Measurements from ENCODE around the gene AMMECR1. TPM values are rescaled to one million over a fixed set of nuclear protein-coding genes. Genes with fewer than 3 reads are reported as not detected.

AMMECR1 gene
- total and polyA plus RNA-seq, 2 experiments from 2014 or later, result 16.9 to 32.5 TPM

DNA sequence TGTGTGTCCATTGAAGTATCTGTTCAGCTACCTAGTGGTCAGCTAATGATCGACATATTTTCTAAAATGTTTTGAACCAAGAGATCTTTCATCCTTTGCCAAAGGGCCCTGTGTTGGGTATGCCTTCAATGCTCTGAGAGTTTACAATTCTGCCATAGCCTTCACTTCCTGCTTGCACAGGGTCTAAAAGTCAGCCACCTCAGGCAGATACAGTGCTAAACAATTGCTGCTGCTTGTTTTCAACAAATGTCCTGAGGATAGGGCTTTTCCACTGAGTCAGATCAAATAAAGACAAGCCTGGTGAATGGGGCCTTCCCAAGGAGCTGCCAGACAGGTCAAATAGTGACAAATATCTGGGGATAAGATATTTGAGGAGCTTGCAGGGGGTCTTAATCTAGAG, 16.7 kb downstream of the AMMECR1 start:
- H3K4me3 ChIP-seq, result no peak overlapping the region
- no peak for TF ChIP-seq ZNF331 (CRISPR knock-in tag; IDR thresholded peaks at IDR 0.05; ENCODE audit: low read depth)
- TF ChIP-seq EZH2phosphoT487 (IDR thresholded peaks at IDR 0.05; ENCODE audit: unreplicated experiment), result no peak
- no peak for TF ChIP-seq ZNF114 (CRISPR knock-in tag; IDR thresholded peaks at IDR 0.05)
- TF ChIP-seq EZH2 (IDR thresholded peaks at IDR 0.05; ENCODE audit: low read depth, unreplicated experiment), result no peak
- no peak for TF ChIP-seq POLR2AphosphoS5 (IDR thresholded peaks at IDR 0.05; ENCODE audit: low read depth)
- TF ChIP-seq, protein P1, sequence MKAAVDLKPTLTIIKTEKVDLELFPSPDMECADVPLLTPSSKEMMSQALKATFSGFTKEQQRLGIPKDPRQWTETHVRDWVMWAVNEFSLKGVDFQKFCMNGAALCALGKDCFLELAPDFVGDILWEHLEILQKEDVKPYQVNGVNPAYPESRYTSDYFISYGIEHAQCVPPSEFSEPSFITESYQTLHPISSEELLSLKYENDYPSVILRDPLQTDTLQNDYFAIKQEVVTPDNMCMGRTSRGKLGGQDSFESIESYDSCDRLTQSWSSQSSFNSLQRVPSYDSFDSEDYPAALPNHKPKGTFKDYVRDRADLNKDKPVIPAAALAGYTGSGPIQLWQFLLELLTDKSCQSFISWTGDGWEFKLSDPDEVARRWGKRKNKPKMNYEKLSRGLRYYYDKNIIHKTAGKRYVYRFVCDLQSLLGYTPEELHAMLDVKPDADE (IDR thresholded peaks at IDR 0.05), result no peak
- TF ChIP-seq JUNB (IDR thresholded peaks at IDR 0.05; ENCODE audit: unreplicated experiment), result no peak
- TF ChIP-seq, protein P2, sequence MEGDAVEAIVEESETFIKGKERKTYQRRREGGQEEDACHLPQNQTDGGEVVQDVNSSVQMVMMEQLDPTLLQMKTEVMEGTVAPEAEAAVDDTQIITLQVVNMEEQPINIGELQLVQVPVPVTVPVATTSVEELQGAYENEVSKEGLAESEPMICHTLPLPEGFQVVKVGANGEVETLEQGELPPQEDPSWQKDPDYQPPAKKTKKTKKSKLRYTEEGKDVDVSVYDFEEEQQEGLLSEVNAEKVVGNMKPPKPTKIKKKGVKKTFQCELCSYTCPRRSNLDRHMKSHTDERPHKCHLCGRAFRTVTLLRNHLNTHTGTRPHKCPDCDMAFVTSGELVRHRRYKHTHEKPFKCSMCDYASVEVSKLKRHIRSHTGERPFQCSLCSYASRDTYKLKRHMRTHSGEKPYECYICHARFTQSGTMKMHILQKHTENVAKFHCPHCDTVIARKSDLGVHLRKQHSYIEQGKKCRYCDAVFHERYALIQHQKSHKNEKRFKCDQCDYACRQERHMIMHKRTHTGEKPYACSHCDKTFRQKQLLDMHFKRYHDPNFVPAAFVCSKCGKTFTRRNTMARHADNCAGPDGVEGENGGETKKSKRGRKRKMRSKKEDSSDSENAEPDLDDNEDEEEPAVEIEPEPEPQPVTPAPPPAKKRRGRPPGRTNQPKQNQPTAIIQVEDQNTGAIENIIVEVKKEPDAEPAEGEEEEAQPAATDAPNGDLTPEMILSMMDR (conservative IDR thresholded peaks at IDR 0.05; ENCODE audit: low read depth in 2 of 2), result no peak
- TF ChIP-seq, protein P3, sequence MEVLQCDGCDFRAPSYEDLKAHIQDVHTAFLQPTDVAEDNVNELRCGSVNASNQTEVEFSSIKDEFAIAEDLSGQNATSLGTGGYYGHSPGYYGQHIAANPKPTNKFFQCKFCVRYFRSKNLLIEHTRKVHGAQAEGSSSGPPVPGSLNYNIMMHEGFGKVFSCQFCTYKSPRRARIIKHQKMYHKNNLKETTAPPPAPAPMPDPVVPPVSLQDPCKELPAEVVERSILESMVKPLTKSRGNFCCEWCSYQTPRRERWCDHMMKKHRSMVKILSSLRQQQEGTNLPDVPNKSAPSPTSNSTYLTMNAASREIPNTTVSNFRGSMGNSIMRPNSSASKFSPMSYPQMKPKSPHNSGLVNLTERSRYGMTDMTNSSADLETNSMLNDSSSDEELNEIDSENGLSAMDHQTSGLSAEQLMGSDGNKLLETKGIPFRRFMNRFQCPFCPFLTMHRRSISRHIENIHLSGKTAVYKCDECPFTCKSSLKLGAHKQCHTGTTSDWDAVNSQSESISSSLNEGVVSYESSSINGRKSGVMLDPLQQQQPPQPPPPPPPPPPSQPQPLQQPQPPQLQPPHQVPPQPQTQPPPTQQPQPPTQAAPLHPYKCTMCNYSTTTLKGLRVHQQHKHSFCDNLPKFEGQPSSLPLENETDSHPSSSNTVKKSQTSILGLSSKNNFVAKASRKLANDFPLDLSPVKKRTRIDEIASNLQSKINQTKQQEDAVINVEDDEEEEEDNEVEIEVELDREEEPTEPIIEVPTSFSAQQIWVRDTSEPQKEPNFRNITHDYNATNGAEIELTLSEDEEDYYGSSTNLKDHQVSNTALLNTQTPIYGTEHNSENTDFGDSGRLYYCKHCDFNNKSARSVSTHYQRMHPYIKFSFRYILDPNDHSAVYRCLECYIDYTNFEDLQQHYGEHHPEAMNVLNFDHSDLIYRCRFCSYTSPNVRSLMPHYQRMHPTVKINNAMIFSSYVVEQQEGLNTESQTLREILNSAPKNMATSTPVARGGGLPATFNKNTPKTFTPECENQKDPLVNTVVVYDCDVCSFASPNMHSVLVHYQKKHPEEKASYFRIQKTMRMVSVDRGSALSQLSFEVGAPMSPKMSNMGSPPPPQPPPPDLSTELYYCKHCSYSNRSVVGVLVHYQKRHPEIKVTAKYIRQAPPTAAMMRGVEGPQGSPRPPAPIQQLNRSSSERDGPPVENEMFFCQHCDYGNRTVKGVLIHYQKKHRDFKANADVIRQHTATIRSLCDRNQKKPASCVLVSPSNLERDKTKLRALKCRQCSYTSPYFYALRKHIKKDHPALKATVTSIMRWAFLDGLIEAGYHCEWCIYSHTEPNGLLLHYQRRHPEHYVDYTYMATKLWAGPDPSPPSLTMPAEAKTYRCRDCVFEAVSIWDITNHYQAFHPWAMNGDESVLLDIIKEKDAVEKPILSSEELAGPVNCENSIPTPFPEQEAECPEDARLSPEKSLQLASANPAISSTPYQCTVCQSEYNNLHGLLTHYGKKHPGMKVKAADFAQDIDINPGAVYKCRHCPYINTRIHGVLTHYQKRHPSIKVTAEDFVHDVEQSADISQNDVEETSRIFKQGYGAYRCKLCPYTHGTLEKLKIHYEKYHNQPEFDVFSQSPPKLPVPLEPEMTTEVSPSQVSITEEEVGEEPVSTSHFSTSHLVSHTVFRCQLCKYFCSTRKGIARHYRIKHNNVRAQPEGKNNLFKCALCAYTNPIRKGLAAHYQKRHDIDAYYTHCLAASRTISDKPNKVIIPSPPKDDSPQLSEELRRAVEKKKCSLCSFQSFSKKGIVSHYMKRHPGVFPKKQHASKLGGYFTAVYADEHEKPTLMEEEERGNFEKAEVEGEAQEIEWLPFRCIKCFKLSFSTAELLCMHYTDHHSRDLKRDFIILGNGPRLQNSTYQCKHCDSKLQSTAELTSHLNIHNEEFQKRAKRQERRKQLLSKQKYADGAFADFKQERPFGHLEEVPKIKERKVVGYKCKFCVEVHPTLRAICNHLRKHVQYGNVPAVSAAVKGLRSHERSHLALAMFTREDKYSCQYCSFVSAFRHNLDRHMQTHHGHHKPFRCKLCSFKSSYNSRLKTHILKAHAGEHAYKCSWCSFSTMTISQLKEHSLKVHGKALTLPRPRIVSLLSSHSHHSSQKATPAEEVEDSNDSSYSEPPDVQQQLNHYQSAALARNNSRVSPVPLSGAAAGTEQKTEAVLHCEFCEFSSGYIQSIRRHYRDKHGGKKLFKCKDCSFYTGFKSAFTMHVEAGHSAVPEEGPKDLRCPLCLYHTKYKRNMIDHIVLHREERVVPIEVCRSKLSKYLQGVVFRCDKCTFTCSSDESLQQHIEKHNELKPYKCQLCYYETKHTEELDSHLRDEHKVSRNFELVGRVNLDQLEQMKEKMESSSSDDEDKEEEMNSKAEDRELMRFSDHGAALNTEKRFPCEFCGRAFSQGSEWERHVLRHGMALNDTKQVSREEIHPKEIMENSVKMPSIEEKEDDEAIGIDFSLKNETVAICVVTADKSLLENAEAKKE (CRISPR knock-in tag; IDR thresholded peaks at IDR 0.05), result no peak
- no peak for TF ChIP-seq CREB1 (CRISPR knock-in tag; IDR thresholded peaks at IDR 0.05; ENCODE audit: low read depth)
- TF ChIP-seq STAT1 (IDR thresholded peaks at IDR 0.05; ENCODE audit: unreplicated experiment), result no peak
- TF ChIP-seq NANOG (IDR thresholded peaks at IDR 0.05; ENCODE audit: borderline replicate concordance), result no peak
- TF ChIP-seq, protein P4, sequence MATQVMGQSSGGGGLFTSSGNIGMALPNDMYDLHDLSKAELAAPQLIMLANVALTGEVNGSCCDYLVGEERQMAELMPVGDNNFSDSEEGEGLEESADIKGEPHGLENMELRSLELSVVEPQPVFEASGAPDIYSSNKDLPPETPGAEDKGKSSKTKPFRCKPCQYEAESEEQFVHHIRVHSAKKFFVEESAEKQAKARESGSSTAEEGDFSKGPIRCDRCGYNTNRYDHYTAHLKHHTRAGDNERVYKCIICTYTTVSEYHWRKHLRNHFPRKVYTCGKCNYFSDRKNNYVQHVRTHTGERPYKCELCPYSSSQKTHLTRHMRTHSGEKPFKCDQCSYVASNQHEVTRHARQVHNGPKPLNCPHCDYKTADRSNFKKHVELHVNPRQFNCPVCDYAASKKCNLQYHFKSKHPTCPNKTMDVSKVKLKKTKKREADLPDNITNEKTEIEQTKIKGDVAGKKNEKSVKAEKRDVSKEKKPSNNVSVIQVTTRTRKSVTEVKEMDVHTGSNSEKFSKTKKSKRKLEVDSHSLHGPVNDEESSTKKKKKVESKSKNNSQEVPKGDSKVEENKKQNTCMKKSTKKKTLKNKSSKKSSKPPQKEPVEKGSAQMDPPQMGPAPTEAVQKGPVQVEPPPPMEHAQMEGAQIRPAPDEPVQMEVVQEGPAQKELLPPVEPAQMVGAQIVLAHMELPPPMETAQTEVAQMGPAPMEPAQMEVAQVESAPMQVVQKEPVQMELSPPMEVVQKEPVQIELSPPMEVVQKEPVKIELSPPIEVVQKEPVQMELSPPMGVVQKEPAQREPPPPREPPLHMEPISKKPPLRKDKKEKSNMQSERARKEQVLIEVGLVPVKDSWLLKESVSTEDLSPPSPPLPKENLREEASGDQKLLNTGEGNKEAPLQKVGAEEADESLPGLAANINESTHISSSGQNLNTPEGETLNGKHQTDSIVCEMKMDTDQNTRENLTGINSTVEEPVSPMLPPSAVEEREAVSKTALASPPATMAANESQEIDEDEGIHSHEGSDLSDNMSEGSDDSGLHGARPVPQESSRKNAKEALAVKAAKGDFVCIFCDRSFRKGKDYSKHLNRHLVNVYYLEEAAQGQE (IDR thresholded peaks at IDR 0.05; ENCODE audit: unreplicated experiment), result no peak
- Mint-ChIP-seq H3K4me3 (no peak overlapping the region), H3K36me3 (ENCODE audit: low read depth) (no peaks in the 10 kb centered on the region; the same call in 2 of the 3 replicates), H3K27ac (no peak overlapping the region), H3K27me3 (ENCODE audit: insufficient read depth, low read depth, poor library complexity) (no peaks in the 10 kb centered on the region), H3K9me3 (no peaks in the 10 kb centered on the region), H3K4me1 (peaks cover 3% of the 10 kb centered on the region; the same call in 2 of the 3 replicates)
- no peak for ATAC-seq
- no peaks in the 10 kb centered on the region for H3K27me3 ChIP-seq (ENCODE audit: insufficient read depth)
- H3K36me3 ChIP-seq (ENCODE audit: insufficient read depth), result no peaks in the 10 kb centered on the region
- no peaks in the 10 kb centered on the region for H3F3A ChIP-seq (replicated peaks; ENCODE audit: low read depth)
- H3K4me1 ChIP-seq (ENCODE audit: insufficient read depth), result no peaks in the 10 kb centered on the region
- no peaks in the 10 kb centered on the region for H4K20me1 ChIP-seq (replicated peaks; ENCODE audit: insufficient read depth)
- no peaks in the 10 kb centered on the region for H3K9me2 ChIP-seq (ENCODE audit: insufficient read depth)
- no peak for DNase-seq (ENCODE audit: low spot score)
- H3K4me2 ChIP-seq, result no peak overlapping the region
- peaks cover 76% of the 10 kb centered on the region for H3K79me2 ChIP-seq (replicated peaks; ENCODE audit: insufficient read depth)
- no peak overlapping the region for H2AFZ ChIP-seq
- no peak overlapping the region for H3K27ac ChIP-seq (ENCODE audit: low read depth)

Data from GM23338 (cell line).